GM18907 (cell line): ENCODE results near the gene PKD2.
"Not testable (repeated sequence)": the region's sequence is repeated elsewhere in the genome, so short reads cannot be mapped to it uniquely, and the experiment has no call there.

Experiments used
- ATAC-seq: cut with Tn5 transposase; IDR thresholded peaks from one replicate; pipeline ENCODE4 v1.9.1; 2021; ENCODE audit warnings: mild to moderate bottlenecking, moderate library complexity; ENCODE audit not compliant: unreplicated experiment

The PKD2 gene

GRCh38 chr4:88025868-88026661 is 18.6 kb downstream of the PKD2 start:
- not testable (repeated sequence) for ATAC-seq

- no peak for ATAC-seq
Observed at GRCh38 chr4:88027611-88028608, 20.5 kb downstream of the PKD2 start.

GRCh38 chr4:88028946-88029345 is 21.5 kb downstream of the PKD2 start:
- ATAC-seq = no peak

- no peak for ATAC-seq
Observed at GRCh38 chr4:88029556-88029955, 22.1 kb downstream of the PKD2 start.

GRCh38 chr4:88030565-88031310 is 23.3 kb downstream of the PKD2 start:
- ATAC-seq = no peak

- ATAC-seq = no peak
Observed at GRCh38 chr4:88033309-88033708, 25.9 kb downstream of the PKD2 start.

- ATAC-seq = no peak
Observed at GRCh38 chr4:88035292-88035691, 27.9 kb downstream of the PKD2 start.

GRCh38 chr4:88037447-88037846 is 30.0 kb downstream of the PKD2 start:
- ATAC-seq = no peak

GRCh38 chr4:88037936-88038335 is 30.5 kb downstream of the PKD2 start:
- ATAC-seq = no peak

- ATAC-seq = no peak
Observed at GRCh38 chr4:88040707-88041106, 33.3 kb downstream of the PKD2 start.

GRCh38 chr4:88041626-88042025 is 34.2 kb downstream of the PKD2 start:
- ATAC-seq = no peak

- no peak for ATAC-seq
Observed at GRCh38 chr4:88043001-88043400, 35.6 kb downstream of the PKD2 start.

- no peak for ATAC-seq
Observed at GRCh38 chr4:88043586-88044340, 36.3 kb downstream of the PKD2 start.

- ATAC-seq = no peak
Observed at GRCh38 chr4:88045021-88045420, 37.6 kb downstream of the PKD2 start.

GRCh38 chr4:88054229-88054628 is 46.8 kb downstream of the PKD2 start:
- no peak for ATAC-seq

GRCh38 chr4:88054901-88055300 is 47.5 kb downstream of the PKD2 start:
- peak; percentile 52 for ATAC-seq

GRCh38 chr4:88058295-88058694 is 50.9 kb downstream of the PKD2 start:
- ATAC-seq = no peak

GRCh38 chr4:88059766-88060165 is 52.3 kb downstream of the PKD2 start:
- no peak for ATAC-seq

GRCh38 chr4:88060431-88060830 is 53.0 kb downstream of the PKD2 start:
- no peak for ATAC-seq

- no peak for ATAC-seq
Observed at GRCh38 chr4:88062311-88062710, 54.9 kb downstream of the PKD2 start.
